HepG2 (cell line): Measurements from ENCODE around the gene MICOS13. TPM values are rescaled to one million over a fixed set of nuclear protein-coding genes. Genes with fewer than 3 reads are reported as not detected.
"Not testable (repeated sequence)": the region's sequence is repeated elsewhere in the genome, so short reads cannot be mapped to it uniquely, and the experiment has no call there.

ENCODE experiments used
- ATAC-seq: fragments of 200-7000 bp; cut with Tn5 transposase; 3 replicates; pipeline ENCODE4 v1.9.1; 2020; ENCODE audit warnings: mild to moderate bottlenecking, moderate library complexity
- BruUV-seq: library from RNA; stranded (reverse); fragments of 400-500 nt; replicated peaks from 2 replicates; lab custom pipeline; 2021; lab: Mats Ljungman, UMichigan
- CTCF ChIA-PET: fragments of 300-600 bp; formaldehyde crosslinking; extraction: SDS; loops from one replicate; lab custom pipeline; 2021; ENCODE audit warnings: low total read pairs, inconsistent platforms, low intra/inter-chr PET ratio; lab: Yijun Ruan, JAX
- POLR2A ChIA-PET: fragments of 350-600 bp; sonication (Branson Sonifier 250); formaldehyde crosslinking; loops from one replicate; lab custom pipeline; 2020; ENCODE audit warnings: antibody characterized with exemption, inconsistent platforms; lab: Yijun Ruan, JAX
- DNase-seq: peaks from one replicate; pipeline ENCODE4 v3.0.0-alpha.2; 2015; ENCODE audit warnings: low spot score
- FAIRE-seq: peaks from 3 replicates; lab custom pipeline; 2011; peaks lifted over from hg19 to GRCh38; lab: Jason Lieb, UNC
- H2AFZ ChIP-seq: one replicate; pipeline ENCODE4 v1.6.1; 2011; ENCODE audit warnings: low read length, inconsistent platforms
- H3K27ac ChIP-seq: fragments of 300-600 bp; 3 replicates; pipeline ENCODE4 v1.8.0; 2011; ENCODE audit warnings: mixed run types, mild to moderate bottlenecking, mixed read lengths, low read length, inconsistent platforms; ENCODE audit not compliant: insufficient read depth; ENCODE audit errors: extremely low read length
- H3K27me3 ChIP-seq, 2 experiments: fragments of 200-600 bp in 1 of 2; 2 replicates in 1 of 2; 3 replicates in 1 of 2; pipeline versions ENCODE4 v1.6.0 to v1.8.0; 2011; ENCODE audit warnings: low read length in 2 of 2, mild to moderate bottlenecking in 2 of 2, moderate library complexity in 2 of 2, inconsistent platforms in 1 of 2; ENCODE audit not compliant: insufficient read depth in 2 of 2, control insufficient read depth in 1 of 2
- H3K36me3 ChIP-seq, 2 experiments: fragments of 200-600 bp in 1 of 2; replicated peaks in 1 of 2; 2 replicates in 1 of 2; 3 replicates in 1 of 2; pipeline versions ENCODE4 v1.5.1 to v1.8.0; 2011; ENCODE audit warnings: low read length in 2 of 2, inconsistent platforms in 1 of 2; ENCODE audit not compliant: insufficient read depth in 2 of 2, control insufficient read depth in 1 of 2
- H3K4me1 ChIP-seq: 2 replicates; pipeline ENCODE4 v1.5.1; 2012; ENCODE audit warnings: low read length, inconsistent platforms; ENCODE audit not compliant: insufficient read depth
- H3K4me2 ChIP-seq: 2 replicates; pipeline ENCODE4 v1.6.0; 2011; ENCODE audit warnings: low read depth, low read length, inconsistent platforms
- H3K4me3 ChIP-seq, 3 experiments: fragments of 200-600 bp in 1 of 3; sonication (generic), shearing (Covaris generic) in 1 of 3; replicated peaks in 1 of 3; 2 replicates each; pipeline ENCODE4 v1.5.1; 2011 to 2016; ENCODE audit warnings: low read length in 3 of 3, inconsistent platforms in 2 of 3, low read depth in 2 of 3, mild to moderate bottlenecking in 2 of 3, control low read depth in 1 of 3, mixed read lengths in 1 of 3; ENCODE audit not compliant: insufficient read depth in 1 of 3
- H3K79me2 ChIP-seq: one replicate; pipeline ENCODE4 v1.6.1; 2011; ENCODE audit warnings: low read length, inconsistent platforms; ENCODE audit not compliant: insufficient read depth
- H3K9ac ChIP-seq: 2 replicates; pipeline ENCODE4 v1.6.0; 2011; ENCODE audit warnings: mild to moderate bottlenecking, low read depth, low read length, inconsistent platforms; ENCODE audit not compliant: insufficient read depth
- H3K9me3 ChIP-seq: 2 replicates; pipeline ENCODE4 v1.5.1; 2012; ENCODE audit warnings: mild to moderate bottlenecking, low read length
- H4K20me1 ChIP-seq: 2 replicates; pipeline ENCODE4 v1.6.0; 2011; ENCODE audit warnings: inconsistent platforms, mild to moderate bottlenecking, low read length, moderate library complexity; ENCODE audit not compliant: insufficient read depth
- ARID4A ChIP-seq: sonication (generic); formaldehyde crosslinking; IDR thresholded peaks from 2 replicates; pipeline ENCODE4 v1.5.0; 2020; ENCODE audit warnings: mild to moderate bottlenecking, missing genetic modification reagents, borderline replicate concordance
- EP300 ChIP-seq, 3 experiments: sonication (generic) in 1 of 3; formaldehyde crosslinking in 1 of 3; IDR thresholded peaks; 2 replicates each; pipeline versions ENCODE4 v1.5.1 to v1.6.1; 2011 to 2020; ENCODE audit warnings: low read depth in 2 of 3, low read length in 2 of 3, borderline replicate concordance in 1 of 3, improper control_type of control experiment in 1 of 3, mild to moderate bottlenecking in 1 of 3, missing genetic modification reagents in 1 of 3, moderate library complexity in 1 of 3
- HOXA9 ChIP-seq: sonication (generic); formaldehyde crosslinking; IDR thresholded peaks from 2 replicates; pipeline ENCODE4 v1.8.1; 2022; ENCODE audit warnings: missing genetic modification reagents, mild to moderate bottlenecking, moderate library complexity, borderline replicate concordance
- PBX2 ChIP-seq: IDR thresholded peaks from 2 replicates; pipeline ENCODE4 v1.6.1; 2016; ENCODE audit warnings: control low read depth
- ZFYVE20 ChIP-seq: sonication (generic); formaldehyde crosslinking; IDR thresholded peaks from 2 replicates; pipeline ENCODE4 v1.8.0; 2023; ENCODE audit warnings: low read depth, mild to moderate bottlenecking, moderate library complexity, missing genetic modification reagents, borderline replicate concordance
- ZNF121 ChIP-seq: sonication (generic); formaldehyde crosslinking; IDR thresholded peaks from 2 replicates; pipeline ENCODE4 v1.5.0; 2020; ENCODE audit warnings: mild to moderate bottlenecking, missing genetic modification reagents
- ZNF629 ChIP-seq: sonication (generic); formaldehyde crosslinking; conservative IDR thresholded peaks from 2 replicates; pipeline ENCODE4 v1.5.0; 2020; ENCODE audit warnings: missing genetic modification reagents
- WGBS: methylation state at CpG from one replicate; pipeline ENCODE4 v1.1.6; 2017; ENCODE audit warnings: low lambda C conversion rate; 5-methylcytosine and 5-hydroxymethylcytosine counted together
- in situ Hi-C: cut with HindIII; loops from 2 replicates; pipeline ENCODE4 v1.10.0; 2017; ENCODE audit warnings: low pct_unique_long_range_greater_than_20kb; ENCODE audit not compliant: extremely low pct_ligation_motif_present
- intact Hi-C: fragments of 100-400 bp; cut with micrococcal nuclease; formaldehyde crosslinking; loops from one replicate; pipeline ENCODE4 v1.10.0; 2022; ENCODE audit not compliant: unreplicated experiment
- polyA plus RNA-seq, 8 experiments: library from polyadenylated mRNA; depleted of rRNA in 3 of 8; stranded (reverse) in 7 of 8; unstranded in 1 of 8; fragments of >200 nt; fragmentation: Illumina TruSeq in 4 of 8; extraction: Trizol in 4 of 8; gene quantifications; 2 replicates each; pipeline versions ENCODE4 v1.2.1 to v1.2.3, GENCODE V29; 2011 to 2016; ENCODE audit warnings: low read depth in 4 of 8, missing spikeins in 1 of 8, mixed read lengths in 1 of 8; ENCODE audit not compliant: insufficient read depth in 1 of 8
- total RNA-seq, 5 experiments: library from RNA; depleted of rRNA; stranded (reverse); fragments of >200 nt; fragmentation: Illumina TruSeq; extraction: Trizol; gene quantifications; 2 replicates each; pipeline ENCODE4 v1.2.3, GENCODE V29; 2016; ENCODE audit warnings: low read depth in 1 of 5

MICOS13 gene
- total and polyA plus RNA-seq, 2 of the 13 experiments (the other 11 are each of a cell fraction or from before 2014, with no cell fraction given), result 28.8 to 35.4 TPM

- peak; percentile 76 for TF ChIP-seq ZNF629 (CRISPR knock-in tag)
- DNase-seq, FAIRE-seq, H3K27ac ChIP-seq, H2AFZ ChIP-seq, H3K9ac ChIP-seq, ATAC-seq, in situ Hi-C loops, H3K27me3 ChIP-seq, H3K4me3 ChIP-seq, H3K9me3 ChIP-seq, BruUV-seq, H3K4me2 ChIP-seq: not testable (repeated sequence)
- H4K20me1 ChIP-seq, result peaks cover 32% of the 10 kb centered on the region
- ChIA-PET CTCF (interaction anchor here (0.7 kb wide), 1 partner anchor 66 kb away, joined by 3 read pairs; the partner anchor contains the start of gene SAFB2), POLR2A (interaction anchor here (2.2 to 3.7 kb wide), 2 partner anchors 30 to 31 kb away, joined by 10 to 95 read pairs; partner anchors contain the start of genes CATSPERD and LONP1)
- intact Hi-C loops, result loop anchor here (5.0 kb wide), 1 partner anchor 141 kb away; no protein-coding TSS in a partner anchor
- H3K4me1 ChIP-seq, result peaks cover 34% of the 10 kb centered on the region
- peaks cover 33% of the 10 kb centered on the region for H3K79me2 ChIP-seq
- peaks cover 5 to 21% of the 10 kb centered on the region in 2 experiments for H3K36me3 ChIP-seq
- 90% methylated on average over 13 of the region's 13 CpGs for WGBS
Measured at GRCh38 chr19:5688262-5688881, 8.1 kb upstream of the MICOS13 start.

DNA sequence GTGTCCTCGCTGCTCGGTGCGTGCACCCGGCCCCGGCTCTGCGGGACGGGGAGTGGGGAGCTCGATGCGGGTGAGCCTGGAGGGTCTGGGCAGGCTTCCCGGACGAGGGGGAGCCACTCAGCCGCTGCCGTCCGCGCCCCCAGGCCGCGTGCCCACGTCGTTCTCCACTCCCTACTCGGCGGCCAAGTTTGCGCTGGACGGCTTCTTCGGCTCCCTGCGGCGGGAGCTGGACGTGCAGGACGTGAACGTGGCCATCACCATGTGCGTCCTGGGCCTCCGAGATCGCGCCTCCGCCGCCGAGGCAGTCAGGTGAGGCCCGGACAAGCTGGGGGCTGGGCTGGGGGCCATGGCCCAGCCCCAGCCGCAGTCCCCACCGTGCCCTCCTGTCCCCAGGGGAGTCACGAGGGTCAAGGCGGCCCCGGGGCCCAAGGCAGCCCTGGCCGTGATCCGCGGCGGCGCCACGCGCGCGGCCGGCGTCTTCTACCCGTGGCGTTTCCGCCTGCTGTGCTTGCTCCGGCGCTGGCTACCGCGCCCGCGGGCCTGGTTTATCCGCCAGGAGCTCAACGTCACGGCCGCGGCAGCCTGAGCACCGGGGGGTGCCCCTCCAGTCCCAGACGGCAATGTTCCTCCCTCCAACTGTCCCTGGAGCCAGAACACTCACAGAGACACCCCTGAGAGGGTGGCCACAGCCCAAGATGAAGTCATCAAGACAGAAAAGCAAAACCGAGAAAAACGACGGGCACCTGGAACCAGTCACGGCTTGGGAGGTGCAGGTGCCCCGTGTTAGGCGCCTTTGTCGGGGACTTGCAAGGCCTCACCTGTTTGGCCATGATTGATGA, 7.3 kb upstream of the MICOS13 start:
- peaks cover 31% of the 10 kb centered on the region for H3K4me1 ChIP-seq
- H3K9me3 ChIP-seq, result no peaks in the 10 kb centered on the region
- ChIA-PET CTCF (no interaction called here), POLR2A (interaction anchor here (0.7 to 2.2 kb wide), 7 partner anchors 22 to 141 kb away, joined by 3 to 21 read pairs (median 5); partner anchors contain the start of genes CATSPERD, DUS3L, LONP1 and SAFB)
- no TSS peak for BruUV-seq
- H3K36me3 ChIP-seq, result peaks cover 4 to 13% of the 10 kb centered on the region in 2 experiments; a peak in 4 of 5 replicates
- H3K27ac ChIP-seq, result peak overlapping the region; percentile 40
- DNase-seq, result no peak
- H3K79me2 ChIP-seq, result peaks cover 25% of the 10 kb centered on the region
- peak overlapping the region; percentile 62 for H3K9ac ChIP-seq
- peak overlapping the region; percentile 12 to 81 (median 41); a peak in 3 of 6 replicates for H3K4me3 ChIP-seq
- FAIRE-seq, result no peak
- peak overlapping the region; percentile 84 for H3K4me2 ChIP-seq
- H4K20me1 ChIP-seq, result peaks cover 24% of the 10 kb centered on the region
- H3K27me3 ChIP-seq, result no peaks in the 10 kb centered on the region; a peak in 1 of 5 replicates
- in situ Hi-C loops, result no loop called here
- ATAC-seq, result no peak
- 95% methylated on average over 32 of the region's 76 CpGs for WGBS
- no peak overlapping the region for H2AFZ ChIP-seq
- intact Hi-C loops, result loop anchor here (2.0 to 5.0 kb wide), 2 partner anchors 33 to 140 kb away; partner anchors contain the start of genes CATSPERD and LONP1
- no peak; the same call in 1 of the 2 replicates for TF ChIP-seq ARID4A
- TF ChIP-seq EP300 (IDR thresholded peaks at IDR 0.05; ENCODE audit: low read depth in 2 of 2, low read length in 2 of 2), result no peak
- TF ChIP-seq EP300 (CRISPR knock-in tag; IDR thresholded peaks at IDR 0.05; ENCODE audit: borderline replicate concordance), result no peak
- peak; percentile 30; the same call in 1 of the 2 replicates for TF ChIP-seq ZNF121 (CRISPR knock-in tag)
- no peak for TF ChIP-seq PBX2 (CRISPR knock-in tag)
- no peak for TF ChIP-seq ZFYVE20
- TF ChIP-seq HOXA9 (CRISPR knock-in tag), result no peak
